Subcutaneous abdominal adipose tissue (tissue), 5 donors: ENCODE measurements around the gene COL5A1.
"Not testable (repeated sequence)": the region's sequence is repeated elsewhere in the genome, so short reads cannot be mapped to it uniquely, and the experiment has no call there.

Experiments used
- H3K27ac ChIP-seq: one replicate; pipeline ENCODE4 v1.7.0; 2013; ENCODE audit warnings: low read depth, mild to moderate bottlenecking, inconsistent platforms, low read length, moderate library complexity
- H3K27me3 ChIP-seq, 5 donors: one replicate each; pipeline ENCODE4 v1.7.0; 2013; ENCODE audit warnings: low read length in 5 of 5, inconsistent platforms in 1 of 5; ENCODE audit not compliant: control insufficient read depth in 5 of 5, insufficient read depth in 4 of 5
- H3K36me3 ChIP-seq, 5 donors: one replicate each; pipeline ENCODE4 v1.7.0; 2013; ENCODE audit warnings: low read length in 5 of 5; ENCODE audit not compliant: control insufficient read depth in 5 of 5, insufficient read depth in 5 of 5
- H3K4me1 ChIP-seq, 5 donors: one replicate each; pipeline ENCODE4 v1.7.0; 2013; ENCODE audit warnings: low read length in 5 of 5, mild to moderate bottlenecking in 3 of 5, moderate library complexity in 1 of 5; ENCODE audit not compliant: control insufficient read depth in 5 of 5, insufficient read depth in 5 of 5
- H3K4me3 ChIP-seq, 5 donors: one replicate each; pipeline ENCODE4 v1.7.0; 2013; ENCODE audit warnings: low read length in 5 of 5, low read depth in 1 of 5
- H3K9ac ChIP-seq, 5 donors: one replicate each; pipeline ENCODE4 v1.7.0; 2013; ENCODE audit warnings: low read length in 5 of 5, mild to moderate bottlenecking in 4 of 5, moderate library complexity in 3 of 5
- H3K9me3 ChIP-seq, 5 donors: one replicate each; pipeline ENCODE4 v1.7.0; 2013; ENCODE audit warnings: low read length in 5 of 5; ENCODE audit not compliant: control insufficient read depth in 5 of 5
- donor health status: healthy.
- donor health status: healthy.
- donor health status: healthy.
- donor health status: healthy.
- donor health status: healthy.

COL5A1 gene

GRCh38 chr9:134695144-134695543 is 53.5 kb downstream of the COL5A1 start:
- Histone ChIP-seq H3K9ac (no peak overlapping the region), H3K9me3 (no peaks in the 10 kb centered on the region), H3K4me1 (peaks cover 0 to 16% (median 12%) of the 10 kb centered on the region in 5 donors), H3K36me3 (peaks cover 0 to 22% (median 17%) of the 10 kb centered on the region in 5 donors), H3K27me3 (no peaks in the 10 kb centered on the region), H3K27ac (no peak overlapping the region), H3K4me3 (no peak overlapping the region)

GRCh38 chr9:134696433-134696832 is 54.8 kb downstream of the COL5A1 start:
- Histone ChIP-seq H3K4me1 (peaks cover 0 to 8% (median 4%) of the 10 kb centered on the region in 5 donors), H3K27me3 (no peaks in the 10 kb centered on the region), H3K9ac (no peak overlapping the region), H3K36me3 (peaks cover 0 to 28% (median 24%) of the 10 kb centered on the region in 5 donors), H3K9me3 (no peaks in the 10 kb centered on the region), H3K4me3 (no peak overlapping the region), H3K27ac (no peak overlapping the region)

DNA sequence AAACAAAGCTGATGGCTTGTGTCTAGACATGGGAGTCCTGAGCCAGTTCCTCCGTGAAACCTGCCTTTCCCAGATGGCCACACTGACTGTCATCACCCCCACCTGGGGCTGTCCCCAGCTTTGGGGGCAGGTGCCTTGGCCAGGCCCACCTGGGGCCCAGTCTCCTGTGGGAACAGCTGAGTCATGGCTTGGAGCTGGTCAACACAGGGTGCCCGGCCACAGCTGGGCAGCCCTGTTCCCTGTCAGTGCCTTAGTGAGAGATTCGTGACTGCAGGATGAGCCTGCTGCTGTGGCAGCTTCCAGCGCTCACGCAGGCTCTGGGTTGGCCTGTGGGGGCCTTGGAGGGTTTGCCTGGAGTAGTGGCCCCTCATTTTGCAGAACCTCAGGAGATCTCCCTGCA is 56.5 kb downstream of the COL5A1 start:
- H3K9ac ChIP-seq, result no peak overlapping the region
- H3K4me3 ChIP-seq, result no peak overlapping the region
- H3K27me3 ChIP-seq, result no peaks in the 10 kb centered on the region
- no peak overlapping the region for H3K27ac ChIP-seq
- H3K4me1 ChIP-seq, result peaks cover 2 to 21% (median 9%) of the 10 kb centered on the region in 5 donors
- no peaks in the 10 kb centered on the region for H3K9me3 ChIP-seq
- H3K36me3 ChIP-seq, result peaks cover 0 to 32% (median 28%) of the 10 kb centered on the region in 5 donors

- no peak overlapping the region for H3K9ac ChIP-seq
- H3K27ac ChIP-seq, result no peak overlapping the region
- peaks cover 2 to 24% (median 13%) of the 10 kb centered on the region in 5 donors for H3K4me1 ChIP-seq
- no peaks in the 10 kb centered on the region for H3K9me3 ChIP-seq
- no peaks in the 10 kb centered on the region for H3K27me3 ChIP-seq
- no peak overlapping the region for H3K4me3 ChIP-seq
- H3K36me3 ChIP-seq, result peaks cover 0 to 32% (median 27%) of the 10 kb centered on the region in 5 donors
These were observed 57.2 kb downstream of the COL5A1 start for GRCh38 chr9:134698587-134699342.

- Histone ChIP-seq H3K9me3 (no peaks in the 10 kb centered on the region), H3K36me3 (peaks cover 0 to 32% (median 27%) of the 10 kb centered on the region in 5 donors), H3K4me3 (no peak overlapping the region), H3K27me3 (no peaks in the 10 kb centered on the region), H3K4me1 (peaks cover 2 to 24% (median 13%) of the 10 kb centered on the region in 5 donors), H3K27ac (no peak overlapping the region), H3K9ac (no peak overlapping the region)
These were observed 57.7 kb downstream of the COL5A1 start for GRCh38 chr9:134699343-134699740.

GRCh38 chr9:134700636-134701350 is 59.2 kb downstream of the COL5A1 start:
- H3K4me1 ChIP-seq, result peaks cover 2 to 24% (median 13%) of the 10 kb centered on the region in 5 donors
- H3K9me3 ChIP-seq, result no peaks in the 10 kb centered on the region
- H3K36me3 ChIP-seq, result peaks cover 0 to 36% (median 32%) of the 10 kb centered on the region in 5 donors
- no peak overlapping the region for H3K9ac ChIP-seq
- no peak overlapping the region for H3K27ac ChIP-seq
- no peak overlapping the region for H3K4me3 ChIP-seq
- H3K27me3 ChIP-seq, result no peaks in the 10 kb centered on the region

- peaks cover 2 to 33% (median 15%) of the 10 kb centered on the region in 5 donors for H3K4me1 ChIP-seq
These were observed 60.1 kb downstream of the COL5A1 start for GRCh38 chr9:134701581-134702259.

DNA sequence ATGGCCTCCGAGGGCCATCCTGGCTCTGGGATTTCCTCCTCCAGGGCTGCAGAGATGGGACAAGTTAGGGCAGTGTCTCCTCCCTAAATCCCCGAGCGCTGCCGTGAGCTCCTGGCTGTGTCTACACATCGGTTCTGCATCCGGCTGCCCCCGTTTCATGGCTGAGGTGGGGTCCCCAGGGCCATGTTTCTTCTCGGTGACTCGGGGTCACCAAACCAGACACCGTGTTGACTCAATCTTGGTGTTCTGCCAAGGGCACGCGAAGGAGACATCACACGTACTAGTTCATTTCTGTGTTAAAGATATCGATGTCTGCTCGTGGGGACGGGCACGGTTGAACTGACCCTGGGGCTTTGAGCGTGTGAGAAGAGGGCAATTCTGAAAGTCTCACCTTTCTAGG is 60.7 kb downstream of the COL5A1 start:
- Histone ChIP-seq H3K4me1 (peaks cover 2 to 38% (median 21%) of the 10 kb centered on the region in 5 donors), H3K27ac (no peak overlapping the region), H3K4me3 (no peak overlapping the region)

More at GRCh38 chr9:134701581-134702259, 60.1 kb downstream of the COL5A1 start:
- Histone ChIP-seq H3K9me3 (no peaks in the 10 kb centered on the region), H3K36me3 (peaks cover 0 to 36% (median 32%) of the 10 kb centered on the region in 5 donors), H3K9ac (no peak overlapping the region), H3K4me3 (no peak overlapping the region), H3K27ac (no peak overlapping the region), H3K27me3 (no peaks in the 10 kb centered on the region)

DNA sequence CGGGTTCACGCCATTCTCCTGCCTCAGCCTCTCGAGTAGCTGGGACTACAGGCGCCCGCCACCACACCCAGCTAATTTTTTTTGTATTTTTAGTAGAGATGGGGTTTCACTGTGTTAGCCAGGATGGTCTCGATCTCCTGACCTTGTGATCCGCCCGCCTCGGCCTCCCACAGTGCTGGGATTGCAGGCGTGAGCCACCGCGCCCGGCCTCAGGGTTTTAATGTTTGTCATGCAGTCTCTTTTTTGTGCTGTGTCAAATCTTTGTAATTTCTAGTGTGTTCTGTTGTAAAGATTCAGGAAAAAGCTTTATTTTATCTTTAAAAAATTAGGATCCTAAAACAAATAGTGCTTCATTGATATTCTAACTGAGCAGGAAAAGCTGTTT is 62.1 kb downstream of the COL5A1 start:
- not testable (repeated sequence) for H3K9ac ChIP-seq

More for the DNA sequence above, 60.7 kb downstream of the COL5A1 start:
- Histone ChIP-seq H3K36me3 (peaks cover 0 to 36% (median 32%) of the 10 kb centered on the region in 5 donors), H3K9me3 (no peaks in the 10 kb centered on the region), H3K27me3 (no peaks in the 10 kb centered on the region), H3K9ac (no peak overlapping the region)

More for the DNA sequence above, 62.1 kb downstream of the COL5A1 start:
- peaks cover 0 to 40% (median 37%) of the 10 kb centered on the region in 5 donors for H3K36me3 ChIP-seq
- H3K27ac ChIP-seq, H3K27me3 ChIP-seq, H3K4me3 ChIP-seq, H3K9me3 ChIP-seq: not testable (repeated sequence)
- H3K4me1 ChIP-seq, result peaks cover 4 to 48% (median 32%) of the 10 kb centered on the region in 5 donors
